Measurements from ENCODE around the gene PRDM11.

Gene PRDM11

GRCh38 chr11:45266676-45267020 lies 120.2 kb downstream of the PRDM11 start:
- no peak for DNase-seq (ENCODE audit: low spot score)

GRCh38 chr11:45267052-45267451 lies 120.6 kb downstream of the PRDM11 start:
- peak; percentile 32 for DNase-seq (ENCODE audit: low spot score)

- no peak for DNase-seq (ENCODE audit: low spot score)
Observed at GRCh38 chr11:45267652-45268299, 121.3 kb downstream of the PRDM11 start.

- DNase-seq (ENCODE audit: low spot score) = no peak
Observed at GRCh38 chr11:45269678-45270077, 123.2 kb downstream of the PRDM11 start.

GRCh38 chr11:45270946-45271716 lies 124.7 kb downstream of the PRDM11 start:
- no peak for DNase-seq (ENCODE audit: low spot score)

GRCh38 chr11:45272701-45273100 lies 126.3 kb downstream of the PRDM11 start:
- DNase-seq (ENCODE audit: low spot score) = no peak

GRCh38 chr11:45273509-45273908 lies 127.1 kb downstream of the PRDM11 start:
- DNase-seq (ENCODE audit: low spot score) = no peak

- no peak for DNase-seq (ENCODE audit: low spot score)
Observed at GRCh38 chr11:45274206-45274605, 127.8 kb downstream of the PRDM11 start.

- DNase-seq (ENCODE audit: low spot score) = no peak
Observed at GRCh38 chr11:45275828-45276227, 129.4 kb downstream of the PRDM11 start.

GRCh38 chr11:45278714-45279113 lies 132.3 kb downstream of the PRDM11 start:
- no peak for DNase-seq (ENCODE audit: low spot score)

- no peak for DNase-seq (ENCODE audit: low spot score)
Observed at GRCh38 chr11:45279645-45280044, 133.2 kb downstream of the PRDM11 start.

GRCh38 chr11:45280449-45280848 lies 134.0 kb downstream of the PRDM11 start:
- no peak for DNase-seq (ENCODE audit: low spot score)

GRCh38 chr11:45282081-45282480 lies 135.6 kb downstream of the PRDM11 start:
- DNase-seq (ENCODE audit: low spot score) = no peak

Measured in hematopoietic multipotent progenitor cell treated with erythropoietin and hydrocortisone succinate and interleukin-3 and kit ligand, for 15 days (in vitro differentiated cells).